Fibroblast of skin of left quadriceps (primary cell): ENCODE data around the gene ATP13A3.
A peak's percentile ranks its signal among the peaks of the same experiment; 100 is the strongest.

Source experiments
- DNase-seq, 2 experiments: peaks; one replicate each; pipeline ENCODE4 v3.0.0-alpha.2; 2013; ENCODE audit warnings: low read depth in 2 of 2

Gene ATP13A3

DNA sequence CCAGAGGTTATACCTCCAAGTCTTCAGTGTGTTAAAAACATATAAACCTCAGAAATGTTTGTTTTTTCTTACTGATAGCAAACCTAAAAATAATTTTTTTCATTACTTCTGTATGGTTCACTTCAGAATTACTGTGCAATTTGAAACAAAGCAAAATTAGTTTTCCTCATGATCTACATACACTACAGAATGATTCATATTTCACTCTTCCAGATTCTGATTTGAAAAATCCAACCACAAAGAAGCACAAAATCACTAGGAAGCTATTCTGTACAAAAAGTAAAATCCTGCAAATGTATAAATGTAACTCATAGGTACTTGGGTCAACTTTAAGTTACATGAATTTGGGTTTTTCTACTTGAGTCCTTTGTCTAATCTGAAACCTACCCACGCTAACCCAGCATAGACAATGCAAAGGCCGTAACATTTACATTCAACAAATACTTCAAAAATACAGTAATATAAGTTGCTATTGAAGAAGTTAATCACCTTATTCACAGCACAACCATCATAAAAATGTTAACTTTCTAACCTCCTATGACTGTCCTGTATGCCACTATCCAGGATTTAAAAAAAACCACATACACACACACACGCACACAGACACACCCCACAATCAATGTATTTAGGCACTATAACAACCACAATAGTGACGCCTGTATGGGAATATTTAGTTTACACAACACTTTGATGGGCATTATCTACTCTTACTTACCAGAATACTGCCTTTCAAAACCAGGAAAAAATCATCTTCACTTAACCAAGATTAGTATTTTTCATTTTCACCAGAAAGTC, 11.5 kb downstream of the ATP13A3 start:
- no peak for DNase-seq

- no peak for DNase-seq
These were observed 12.1 kb downstream of the ATP13A3 start for GRCh38 chr3:194474675-194475074.

DNA sequence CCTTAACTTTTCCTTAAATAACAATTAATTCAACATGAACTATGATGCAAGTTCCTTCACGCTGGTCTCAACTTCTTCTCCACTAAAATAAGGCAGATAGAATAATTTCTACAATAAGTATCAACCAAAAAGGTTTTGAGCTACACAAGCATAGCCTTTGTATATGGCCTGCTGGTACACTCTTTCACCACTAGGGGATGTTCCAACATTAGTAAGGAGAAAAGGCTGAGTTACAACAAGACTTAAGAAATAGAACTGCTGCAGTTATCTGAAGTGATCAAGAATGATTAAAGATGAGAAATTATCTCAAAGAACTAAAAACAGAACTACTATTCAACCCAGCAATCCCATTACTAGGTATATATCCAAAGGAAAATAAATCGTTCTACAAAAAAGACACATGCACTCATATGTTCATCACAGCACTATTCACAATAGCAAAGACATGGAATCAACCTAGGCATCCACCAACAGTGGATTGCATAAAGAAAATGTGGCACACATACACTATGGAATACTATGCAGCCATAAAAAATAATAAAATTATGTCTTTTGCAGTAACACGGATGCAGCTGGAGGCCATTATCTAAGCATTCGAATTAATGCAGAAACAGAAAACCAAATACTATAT, 14.4 kb downstream of the ATP13A3 start:
- DNase-seq: peak; percentile 54 to 61

DNA sequence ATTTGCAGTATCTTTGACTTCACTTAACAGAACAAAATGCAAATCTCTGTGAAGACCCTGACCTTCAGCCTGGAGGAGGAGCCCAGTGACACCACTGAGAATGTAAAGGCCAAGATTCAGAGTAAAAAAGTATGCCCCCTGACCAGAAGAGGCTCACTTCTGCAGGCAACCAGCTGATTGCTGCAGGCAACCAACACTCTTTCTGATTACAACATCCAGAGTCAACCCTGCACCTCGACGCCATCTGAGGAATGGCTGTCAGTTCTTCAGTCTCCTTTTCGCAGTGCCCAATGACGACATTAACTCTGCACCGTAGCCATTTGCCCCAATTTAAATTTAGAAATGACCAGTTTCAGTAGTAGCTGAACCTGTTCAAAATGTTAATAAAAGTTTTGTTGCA, 14.9 kb downstream of the ATP13A3 start:
- no peak for DNase-seq

GRCh38 chr3:194470615-194471014, 16.2 kb downstream of the ATP13A3 start:
- no peak for DNase-seq

GRCh38 chr3:194469977-194470376, 16.8 kb downstream of the ATP13A3 start:
- no peak for DNase-seq

- DNase-seq: no peak
These were observed 18.7 kb downstream of the ATP13A3 start for GRCh38 chr3:194468086-194468485.

DNA sequence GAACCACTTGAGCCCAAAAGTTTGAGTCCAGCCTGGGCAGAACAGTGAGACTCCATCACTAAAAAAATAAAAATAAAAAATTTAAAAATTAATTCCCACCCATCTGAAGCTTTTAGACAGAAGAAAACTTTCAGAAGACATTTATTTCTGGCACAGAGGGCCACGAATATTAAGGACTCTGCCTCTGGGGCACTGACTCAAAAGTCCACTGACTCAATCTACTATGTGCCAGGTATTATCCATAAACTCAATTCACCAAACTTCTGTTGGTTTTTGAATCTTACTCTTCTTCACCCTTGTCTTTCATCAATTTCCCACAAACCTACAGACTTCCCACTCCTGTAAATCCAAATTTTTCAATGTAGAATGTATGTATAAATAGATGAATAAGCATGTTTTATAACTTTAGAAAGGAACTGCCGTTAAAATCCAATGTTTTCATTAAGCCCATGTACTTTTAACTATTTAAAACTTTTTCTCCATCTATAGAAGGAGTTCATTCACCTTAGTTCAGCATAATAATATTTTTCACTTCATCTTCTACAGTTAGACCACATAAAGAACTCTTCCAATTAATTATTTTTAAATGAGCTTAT, 19.9 kb downstream of the ATP13A3 start:
- no peak for DNase-seq

GRCh38 chr3:194465920-194466570, 20.8 kb downstream of the ATP13A3 start:
- DNase-seq: no peak

DNA sequence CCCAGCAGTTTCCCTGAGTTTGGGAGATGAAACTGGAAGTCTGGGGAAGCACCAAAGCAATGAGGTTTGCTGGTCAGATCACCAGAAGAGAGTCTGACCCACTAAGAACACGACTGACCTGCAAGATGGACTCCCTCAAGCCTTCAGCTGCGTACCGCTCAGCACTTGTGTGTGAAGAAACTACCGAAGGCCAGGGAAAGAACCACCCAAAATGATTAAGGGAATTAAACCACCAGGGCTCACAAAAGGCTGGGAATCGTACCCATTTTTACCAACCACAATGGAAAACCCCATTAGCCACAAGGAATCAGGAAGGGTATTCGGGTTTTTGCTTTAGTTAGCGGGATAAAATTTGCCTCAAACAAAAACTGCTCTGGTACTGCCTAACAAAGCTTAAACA, 21.6 kb downstream of the ATP13A3 start:
- no peak for DNase-seq

- DNase-seq: no peak
These were observed 22.1 kb downstream of the ATP13A3 start for GRCh38 chr3:194464692-194465091.

DNA sequence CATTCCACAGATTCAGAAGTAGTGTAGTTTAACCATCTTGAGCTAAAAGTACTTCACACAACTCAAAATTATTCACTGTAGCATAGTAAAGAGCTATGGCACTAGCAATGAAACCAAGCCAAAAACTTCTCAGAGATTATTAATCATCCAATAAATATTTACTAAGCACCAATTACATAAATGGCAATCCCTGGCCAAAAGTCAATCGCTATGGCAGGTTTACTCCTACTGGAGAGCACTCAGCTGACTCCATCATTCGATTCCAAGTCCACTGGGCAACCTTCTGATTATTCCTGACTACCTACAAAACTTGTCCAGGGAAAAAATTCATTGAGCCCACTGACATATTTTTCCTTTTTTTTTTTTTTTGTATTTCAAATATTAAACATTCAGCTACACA, 23.9 kb downstream of the ATP13A3 start:
- DNase-seq: no peak

DNA sequence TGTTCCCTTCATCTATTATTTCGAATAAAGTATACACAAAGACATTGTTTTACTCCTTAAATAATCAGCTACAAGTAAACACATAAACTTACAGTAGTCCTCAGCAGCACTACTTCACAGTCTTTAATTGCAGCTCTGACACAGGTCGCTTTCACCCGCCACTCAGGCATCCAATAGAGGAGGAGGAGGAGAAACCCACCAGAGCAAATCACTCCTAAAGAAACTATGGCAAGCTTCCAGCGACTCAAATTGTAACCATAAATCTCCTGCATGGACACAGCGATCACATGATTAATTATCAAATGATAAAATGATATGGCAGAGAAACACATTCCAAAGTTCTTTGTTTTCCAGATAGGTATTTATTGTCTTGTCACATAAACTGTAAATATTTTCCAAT, 26.2 kb downstream of the ATP13A3 start:
- no peak for DNase-seq

- DNase-seq: no peak
These were observed 28.7 kb downstream of the ATP13A3 start for GRCh38 chr3:194458131-194458530.

GRCh38 chr3:194455481-194455880, 31.3 kb downstream of the ATP13A3 start:
- no peak for DNase-seq

DNA sequence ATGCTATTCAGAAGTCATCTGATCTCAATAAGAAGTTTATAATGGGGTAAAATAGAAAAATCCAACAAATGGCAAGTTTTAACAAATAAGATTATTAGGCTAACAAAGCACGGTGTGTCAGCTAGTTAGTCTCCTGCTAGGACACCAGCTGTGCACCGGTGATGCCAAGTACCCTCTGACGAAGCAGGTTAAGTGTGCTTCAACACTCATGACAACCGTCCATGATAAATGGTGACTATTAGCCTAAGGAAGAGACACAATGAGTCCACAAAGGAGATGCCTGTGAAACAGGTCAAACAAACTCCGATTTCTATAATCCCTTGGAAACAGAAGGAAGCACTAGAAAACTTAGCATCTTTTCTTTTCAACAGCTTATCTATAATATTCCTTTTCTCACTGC, 36.5 kb downstream of the ATP13A3 start:
- DNase-seq: no peak

DNA sequence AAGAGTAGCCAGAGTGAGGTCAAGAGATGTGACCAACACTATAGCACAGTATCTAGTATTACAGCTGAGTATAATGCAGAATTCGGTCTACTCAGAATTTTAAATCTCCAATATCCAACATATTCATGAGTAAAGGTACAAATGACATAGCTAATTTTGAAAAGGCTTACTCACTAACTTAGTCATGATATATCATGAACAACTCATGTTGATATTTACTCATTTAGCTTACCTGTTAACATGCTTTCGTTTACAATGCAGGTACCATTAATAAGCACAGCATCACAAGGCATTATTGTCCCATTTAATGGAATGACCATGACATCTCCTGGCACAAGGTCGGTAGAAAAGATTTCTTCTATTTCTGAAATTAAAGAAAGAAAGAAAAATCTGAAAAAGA, 36.9 kb downstream of the ATP13A3 start:
- DNase-seq: no peak

GRCh38 chr3:194447657-194448056, 39.1 kb downstream of the ATP13A3 start:
- no peak for DNase-seq

GRCh38 chr3:194447161-194447560, 39.6 kb downstream of the ATP13A3 start:
- DNase-seq: no peak

DNA sequence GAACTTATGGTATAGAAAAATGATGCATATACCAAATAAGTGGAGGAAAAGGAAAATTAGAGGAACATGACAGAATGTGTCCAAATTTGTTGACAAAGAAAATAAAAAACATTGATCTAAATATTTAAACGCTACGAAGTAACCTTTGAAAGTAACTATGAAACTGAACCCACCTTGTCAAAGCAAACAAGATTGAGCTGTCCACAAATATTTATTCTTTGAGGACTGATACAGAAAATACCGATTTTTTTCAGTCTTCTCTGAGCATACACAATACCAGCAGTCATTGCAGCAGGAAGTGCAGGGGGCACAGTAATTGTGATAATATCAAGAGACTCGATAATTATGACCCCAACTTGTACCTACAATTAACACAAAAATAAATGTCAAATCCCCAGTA, 40.0 kb downstream of the ATP13A3 start:
- DNase-seq: no peak

DNA sequence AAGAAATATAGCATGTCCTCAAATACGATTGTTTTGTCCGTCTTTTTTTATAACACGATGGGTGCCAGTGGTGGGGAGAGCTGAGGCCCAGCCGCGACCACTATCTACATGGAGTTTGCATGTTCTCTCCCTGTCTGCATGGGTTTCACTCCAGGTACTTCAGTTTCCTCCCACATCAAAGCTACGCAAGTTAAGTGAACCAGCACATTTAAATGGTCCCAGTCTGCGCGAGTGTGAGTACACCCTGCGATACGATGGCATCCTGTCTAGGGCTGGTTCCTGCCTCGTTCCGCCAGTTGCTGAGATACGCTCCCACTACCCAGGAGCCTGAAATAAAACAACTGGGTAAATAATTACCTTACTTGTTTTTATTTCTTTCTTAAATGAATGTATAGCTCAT, 40.6 kb downstream of the ATP13A3 start:
- DNase-seq: no peak

DNA sequence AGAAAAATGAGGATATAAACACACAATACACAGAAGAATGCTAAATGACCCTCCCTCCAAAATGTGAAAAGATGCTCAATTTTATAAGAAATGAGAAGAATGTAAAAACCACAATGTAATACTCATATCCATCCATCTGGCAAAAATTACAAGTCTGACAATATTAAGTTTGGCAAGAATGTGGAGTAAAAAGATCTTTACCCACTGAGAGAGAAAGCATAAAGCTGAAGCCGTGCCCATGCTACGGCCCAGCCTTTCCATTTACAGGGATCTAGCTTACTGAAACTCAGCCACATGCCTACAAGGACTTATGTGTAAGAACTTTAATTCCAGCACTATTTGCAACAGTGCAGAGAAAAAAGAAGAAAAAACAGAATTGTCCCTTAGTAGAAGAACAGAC, 42.9 kb downstream of the ATP13A3 start:
- DNase-seq: peak; percentile 37 to 39

DNA sequence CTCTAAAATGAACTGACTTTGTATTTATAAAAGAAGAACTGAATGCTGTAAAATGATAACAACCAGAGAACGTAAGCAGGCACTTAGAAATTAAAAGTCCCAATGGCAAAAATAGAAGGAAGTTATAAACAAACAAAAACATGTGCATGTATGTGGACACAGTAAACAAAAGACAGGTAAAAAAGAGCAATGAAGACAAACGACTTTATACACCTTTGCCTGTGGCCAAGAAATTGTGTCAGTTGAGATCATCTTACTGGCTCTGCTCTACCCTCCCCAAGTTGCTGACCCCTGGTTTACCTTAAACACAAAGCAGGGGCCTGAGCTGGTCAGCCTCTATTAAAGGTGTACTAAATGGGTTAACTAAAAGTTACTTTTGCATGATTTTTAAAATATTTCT, 46.0 kb downstream of the ATP13A3 start:
- DNase-seq: no peak
